GM18858 (cell line): ENCODE results near the gene CFAP300.

Experiments
- ATAC-seq: cut with Tn5 transposase; IDR thresholded peaks from one replicate; pipeline ENCODE4 v1.9.1; 2021; ENCODE audit not compliant: unreplicated experiment

Gene CFAP300

GRCh38 chr11:102071497-102072472 lies 24.5 kb downstream of the CFAP300 start:
- ATAC-seq: no peak

- no peak for ATAC-seq
These were observed 26.0 kb downstream of the CFAP300 start for GRCh38 chr11:102073253-102073652.

GRCh38 chr11:102079625-102080024 lies 32.4 kb downstream of the CFAP300 start:
- no peak for ATAC-seq

- no peak for ATAC-seq
These were observed 34.1 kb downstream of the CFAP300 start for GRCh38 chr11:102081313-102081712.

- ATAC-seq: no peak
These were observed 38.8 kb downstream of the CFAP300 start for GRCh38 chr11:102085864-102086551.

- ATAC-seq: no peak
These were observed 49.9 kb downstream of the CFAP300 start for GRCh38 chr11:102097186-102097585.

GRCh38 chr11:102099755-102100154 lies 52.5 kb downstream of the CFAP300 start:
- no peak for ATAC-seq

- ATAC-seq: no peak
These were observed 61.6 kb downstream of the CFAP300 start for GRCh38 chr11:102108734-102109440.

- ATAC-seq: peak; percentile 86
These were observed 62.9 kb downstream of the CFAP300 start, which contains the start of gene YAP1 for GRCh38 chr11:102109896-102110760. YAP1 (plus strand) TSS chr11:102110447; CDS start chr11:102110849, 402 bp downstream.

GRCh38 chr11:102110761-102111010 lies 63.4 kb downstream of the CFAP300 start:
- ATAC-seq: no peak

- ATAC-seq: no peak
These were observed 64.0 kb downstream of the CFAP300 start for GRCh38 chr11:102111011-102111786.

- ATAC-seq: no peak
These were observed 64.7 kb downstream of the CFAP300 start for GRCh38 chr11:102111787-102112508.

GRCh38 chr11:102112509-102112821 lies 65.2 kb downstream of the CFAP300 start:
- ATAC-seq: no peak

- no peak for ATAC-seq
These were observed 66.8 kb downstream of the CFAP300 start for GRCh38 chr11:102114032-102114431.

- ATAC-seq: no peak
These were observed 68.3 kb downstream of the CFAP300 start for GRCh38 chr11:102115557-102115956.

GRCh38 chr11:102116453-102117205 lies 69.4 kb downstream of the CFAP300 start:
- ATAC-seq: no peak

GRCh38 chr11:102117472-102118113 lies 70.4 kb downstream of the CFAP300 start:
- ATAC-seq: no peak

GRCh38 chr11:102118937-102119336 lies 71.7 kb downstream of the CFAP300 start:
- no peak for ATAC-seq
